SK-N-SH (cell line): Measurements from ENCODE around the gene CLCA4. TPM values are rescaled to one million over a fixed set of nuclear protein-coding genes. Genes with fewer than 3 reads are reported as not detected.

Experiments used
- CTCF ChIA-PET: fragments of 300-600, 350-600 bp; formaldehyde crosslinking; extraction: SDS; loops from one replicate; lab custom pipeline; 2021; lab: Yijun Ruan, JAX
- POLR2A ChIA-PET: fragments of 350-600 bp; sonication (Branson Sonifier 250); formaldehyde crosslinking; extraction: SDS; loops from one replicate; lab custom pipeline; 2020; ENCODE audit warnings: antibody characterized with exemption, inconsistent platforms; lab: Yijun Ruan, JAX
- DNase-seq: peaks from one replicate; pipeline ENCODE4 v3.0.0; 2012
- H2AFZ ChIP-seq: fragments of 200-600 bp; sonication (generic); 2 replicates; pipeline ENCODE4 v1.8.1; 2016; ENCODE audit warnings: antibody characterized with exemption, mild to moderate bottlenecking, low read depth
- H3F3A ChIP-seq: fragments of 200-600 bp; sonication (generic); replicated peaks from 2 replicates; pipeline ENCODE3; 2016; ENCODE audit warnings: antibody characterized with exemption, mild to moderate bottlenecking; ENCODE audit not compliant: insufficient read depth
- H3K27ac ChIP-seq, 2 experiments: fragments of 200-500 bp in 1 of 2; fragments of 200-600 bp in 1 of 2; sonication (Bioruptor generic) in 1 of 2; sonication (generic), shearing (Covaris generic) in 1 of 2; 2 replicates each; pipeline versions ENCODE4 v1.5.1 to v1.6.1; 2014 to 2016; ENCODE audit warnings: low read depth in 2 of 2, inconsistent platforms in 1 of 2, low read length in 1 of 2, mild to moderate bottlenecking in 1 of 2, mixed read lengths in 1 of 2
- H3K27me3 ChIP-seq: fragments of 200-600 bp; sonication (generic), shearing (Covaris generic); 2 replicates; pipeline ENCODE4 v1.6.1; 2016; ENCODE audit warnings: mixed run types; ENCODE audit not compliant: insufficient read depth
- H3K36me3 ChIP-seq, 2 experiments: fragments of 200-500 bp in 1 of 2; fragments of 200-600 bp in 1 of 2; sonication (Bioruptor generic) in 1 of 2; sonication (generic) in 1 of 2; replicated peaks in 1 of 2; 2 replicates each; pipeline versions ENCODE3 to v1.5.1; 2014 to 2016; ENCODE audit warnings: low read length in 1 of 2, mild to moderate bottlenecking in 1 of 2; ENCODE audit not compliant: insufficient read depth in 2 of 2, control insufficient read depth in 1 of 2
- H3K4me1 ChIP-seq, 2 experiments: fragments of 200-500 bp in 1 of 2; fragments of 200-600 bp in 1 of 2; sonication (Bioruptor generic) in 1 of 2; sonication (generic), shearing (Covaris generic) in 1 of 2; 2 replicates each; pipeline versions ENCODE4 v1.5.1 to v1.6.1; 2014 to 2016; ENCODE audit warnings: low read depth in 1 of 2, low read length in 1 of 2, mixed run types in 1 of 2; ENCODE audit not compliant: insufficient read depth in 2 of 2, control insufficient read depth in 1 of 2
- H3K4me2 ChIP-seq: fragments of 200-600 bp; sonication (generic), shearing (Covaris generic); 2 replicates; pipeline ENCODE4 v1.6.1; 2017; ENCODE audit warnings: mixed run types
- H3K4me3 ChIP-seq, 2 experiments: fragments of 200-500 bp in 1 of 2; fragments of 200-600 bp in 1 of 2; sonication (Bioruptor generic) in 1 of 2; sonication (generic), shearing (Covaris generic) in 1 of 2; 2 replicates each; pipeline versions ENCODE4 v1.5.1 to v1.8.1; 2014 to 2016; ENCODE audit warnings: low read depth in 2 of 2, inconsistent platforms in 1 of 2, low read length in 1 of 2, mild to moderate bottlenecking in 1 of 2, mixed read lengths in 1 of 2, moderate library complexity in 1 of 2
- H3K79me2 ChIP-seq: fragments of 200-600 bp; sonication (generic); 2 replicates; pipeline ENCODE4 v1.8.1; 2017; ENCODE audit warnings: mild to moderate bottlenecking; ENCODE audit not compliant: insufficient read depth
- H3K9ac ChIP-seq: fragments of 200-600 bp; sonication (generic); 2 replicates; pipeline ENCODE4 v1.6.1; 2017; ENCODE audit warnings: mixed run types
- H3K9me2 ChIP-seq: fragments of 200-600 bp; sonication (generic); 2 replicates; pipeline ENCODE4 v1.6.1; 2017; ENCODE audit warnings: mixed run types
- H3K9me3 ChIP-seq: fragments of 200-600 bp; sonication (generic); 2 replicates; pipeline ENCODE4 v1.6.1; 2017; ENCODE audit warnings: mixed run types, mild to moderate bottlenecking, moderate library complexity
- H4K20me1 ChIP-seq: fragments of 200-600 bp; sonication (generic); 2 replicates; pipeline ENCODE4 v1.6.1; 2017; ENCODE audit warnings: mild to moderate bottlenecking, mixed run types; ENCODE audit not compliant: insufficient read depth
- CTCF ChIP-seq: fragments of 200-600 bp; sonication (generic); IDR thresholded peaks from 2 replicates; pipeline ENCODE4 v1.6.1; 2017; ENCODE audit warnings: antibody characterized with exemption, mild to moderate bottlenecking, moderate library complexity
- EP300 ChIP-seq, 2 experiments: IDR thresholded peaks; 2 replicates each; pipeline versions ENCODE4 v1.4.0 to v1.6.1; 2012; ENCODE audit warnings: borderline replicate concordance in 1 of 2, low read depth in 1 of 2, low read length in 1 of 2
- FOXJ3 ChIP-seq: sonication (generic); formaldehyde crosslinking; IDR thresholded peaks from 2 replicates; pipeline ENCODE4 v1.5.1; 2020; ENCODE audit warnings: mild to moderate bottlenecking, missing genetic modification reagents
- FOXM1 ChIP-seq: IDR thresholded peaks from 2 replicates; pipeline ENCODE4 v1.4.0; 2012; ENCODE audit warnings: low read depth, mild to moderate bottlenecking
- JUND ChIP-seq: IDR thresholded peaks from 2 replicates; pipeline ENCODE4 v1.4.0; 2012
- MAX ChIP-seq: IDR thresholded peaks from 2 replicates; pipeline ENCODE4 v1.4.0; 2012; ENCODE audit warnings: low read depth
- MEF2A ChIP-seq: IDR thresholded peaks from 2 replicates; pipeline ENCODE4 v1.4.0; 2012; ENCODE audit warnings: low read depth, borderline replicate concordance
- MXI1 ChIP-seq: IDR thresholded peaks from 2 replicates; pipeline ENCODE4 v1.6.1; 2012; ENCODE audit warnings: mild to moderate bottlenecking, low read depth, low read length, improper control_type of control experiment
- NFIC ChIP-seq: IDR thresholded peaks from 2 replicates; pipeline ENCODE4 v1.4.0; 2012; ENCODE audit warnings: borderline replicate concordance
- NRF1 ChIP-seq: IDR thresholded peaks from 2 replicates; pipeline ENCODE4 v1.6.1; 2012; ENCODE audit warnings: low read depth, mild to moderate bottlenecking, low read length
- POLR2AphosphoS5 ChIP-seq: IDR thresholded peaks from 2 replicates; pipeline ENCODE4 v1.6.1; 2012; ENCODE audit warnings: low read depth, low read length
- RAD21 ChIP-seq: IDR thresholded peaks from 2 replicates; pipeline ENCODE4 v1.6.1; 2012; ENCODE audit warnings: mild to moderate bottlenecking, low read length
- REST ChIP-seq: IDR thresholded peaks from 2 replicates; pipeline ENCODE4 v1.6.1; 2012; ENCODE audit warnings: mild to moderate bottlenecking, low read depth, low read length, moderate library complexity
- SIN3A ChIP-seq: IDR thresholded peaks from 2 replicates; pipeline ENCODE4 v1.6.1; 2012; ENCODE audit warnings: low read depth, mild to moderate bottlenecking, low read length, moderate library complexity, borderline replicate concordance
- TAF1 ChIP-seq: IDR thresholded peaks from 2 replicates; pipeline ENCODE4 v1.6.1; 2012; ENCODE audit warnings: low read depth, mild to moderate bottlenecking, low read length, moderate library complexity, borderline replicate concordance
- TEAD4 ChIP-seq: IDR thresholded peaks from 2 replicates; pipeline ENCODE4 v1.4.0; 2012; ENCODE audit warnings: mild to moderate bottlenecking, borderline replicate concordance; ENCODE audit not compliant: insufficient read depth
- USF1 ChIP-seq: IDR thresholded peaks from 2 replicates; pipeline ENCODE4 v1.4.0; 2012; ENCODE audit warnings: low read depth, borderline replicate concordance
- USF2 ChIP-seq: fragments of 150-350 bp; IDR thresholded peaks from 2 replicates; pipeline ENCODE4 v1.6.1; 2017; ENCODE audit warnings: antibody characterized with exemption, low read length, low read depth, borderline replicate concordance
- YY1 ChIP-seq: IDR thresholded peaks from 2 replicates; pipeline ENCODE4 v1.4.0; 2012; ENCODE audit warnings: low read depth, mild to moderate bottlenecking
- ZBTB33 ChIP-seq: IDR thresholded peaks from 2 replicates; pipeline ENCODE4 v1.4.0; 2012; ENCODE audit warnings: low read depth, borderline replicate concordance
- WGBS: methylation state at CpG from one replicate; pipeline ENCODE4 v1.1.6; 2017; ENCODE audit warnings: low lambda C conversion rate; 5-methylcytosine and 5-hydroxymethylcytosine counted together
- polyA plus RNA-seq, 3 experiments: library from polyadenylated mRNA; depleted of rRNA; stranded (reverse); fragments of >200 nt; gene quantifications; 2 replicates each; pipeline ENCODE4 v1.2.3, GENCODE V29; 2012

The CLCA4 gene
- polyA plus RNA-seq, 1 of the 3 experiments (the other 2 are of a cell fraction), result not detected

- no peak overlapping the region for H3K9ac ChIP-seq
- no peaks in the 10 kb centered on the region for H3K4me1 ChIP-seq
- H3K9me3 ChIP-seq, result no peaks in the 10 kb centered on the region
- H3K79me2 ChIP-seq, result no peaks in the 10 kb centered on the region
- no peak overlapping the region for H3K4me2 ChIP-seq
- no peaks in the 10 kb centered on the region for H3K36me3 ChIP-seq
- DNase-seq, result no peak
- ChIA-PET CTCF (interaction anchor here (1.1 to 2.2 kb wide), 3 partner anchors 9 to 17 kb away, joined by 3 to 9 read pairs (median 3); no protein-coding TSS in a partner anchor), POLR2A (no interaction called here)
- no peaks in the 10 kb centered on the region for H4K20me1 ChIP-seq
- no peaks in the 10 kb centered on the region for H3F3A ChIP-seq
- H3K27ac ChIP-seq, result no peak overlapping the region
- no peaks in the 10 kb centered on the region for H3K9me2 ChIP-seq
- H3K27me3 ChIP-seq, result no peaks in the 10 kb centered on the region
- H3K4me3 ChIP-seq, result no peak overlapping the region
- 5% methylated on average over 1 of the region's 1 CpG for WGBS
- no peak overlapping the region for H2AFZ ChIP-seq
- TF ChIP-seq TEAD4 (no peak), USF2 (no peak), RAD21 (no peak), EP300 (IDR thresholded peaks at IDR 0.05; ENCODE audit: borderline replicate concordance in 1 of 2, low read depth in 1 of 2, low read length in 1 of 2) (no peak), FOXJ3 (CRISPR knock-in tag) (no peak), ZBTB33 (no peak), POLR2AphosphoS5 (no peak), JUND (no peak), MXI1 (no peak), CTCF (no peak), FOXM1 (no peak), SIN3A (no peak), YY1 (no peak), MEF2A (no peak), USF1 (no peak), NFIC (no peak), MAX (no peak), REST (no peak), NRF1 (no peak), TAF1 (no peak)
- TF ChIP-seq, all 33 proteins: peak for 0
Measured at GRCh38 chr1:86517336-86517735, 29.5 kb upstream of the CLCA4 start.
